KOPT-K1 (cell line): Measurements from ENCODE around the gene SAE1.
A peak's percentile ranks its signal among the peaks of the same experiment; 100 is the strongest.

ENCODE experiments used
- H3K27ac ChIP-seq: fragments of 200-600 bp; sonication (generic); 2 replicates; pipeline ENCODE4 v1.5.1; 2016; ENCODE audit warnings: antibody characterized with exemption, mild to moderate bottlenecking, low read depth, low read length; ENCODE audit not compliant: poor library complexity, severe bottlenecking
- H3K36me3 ChIP-seq: fragments of 200-600 bp; sonication (generic); 2 replicates; pipeline ENCODE4 v1.5.1; 2017; ENCODE audit warnings: antibody characterized with exemption, mild to moderate bottlenecking, low read length, moderate library complexity; ENCODE audit not compliant: insufficient read depth
- H3K9me3 ChIP-seq: fragments of 200-600 bp; sonication (generic); 2 replicates; pipeline ENCODE4 v1.5.1; 2017; ENCODE audit warnings: antibody characterized with exemption, low read length, mild to moderate bottlenecking; ENCODE audit not compliant: insufficient read depth, poor library complexity, severe bottlenecking

Gene SAE1

DNA sequence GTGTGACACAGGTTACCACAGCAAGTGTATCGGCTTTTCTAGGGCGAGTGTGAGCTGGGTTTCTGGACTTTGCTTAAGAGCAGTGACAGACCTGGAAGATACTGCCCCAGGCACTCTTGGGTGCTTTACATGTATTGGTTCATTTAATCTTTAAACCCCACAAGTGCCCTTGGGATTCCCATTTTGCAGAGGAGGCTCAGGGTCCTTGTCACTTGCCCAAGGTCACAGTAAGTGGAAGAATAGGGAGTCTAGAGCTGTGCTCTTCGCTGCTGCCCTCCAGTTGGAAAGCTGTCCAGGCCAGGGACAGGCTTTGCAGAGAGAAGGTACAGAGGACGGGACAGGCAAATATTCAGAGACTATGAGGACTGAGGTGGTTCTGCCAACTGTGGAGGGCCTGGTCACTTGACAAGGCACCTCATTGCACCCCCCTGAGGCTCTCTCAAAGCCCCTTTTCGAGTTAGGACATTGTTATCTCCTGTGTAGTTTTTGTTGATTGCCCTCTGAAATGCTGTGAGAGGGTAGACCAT is 57.9 kb downstream of the SAE1 start:
- peaks cover 95% of the 10 kb centered on the region for H3K36me3 ChIP-seq
- no peak overlapping the region for H3K27ac ChIP-seq
- H3K9me3 ChIP-seq = no peaks in the 10 kb centered on the region

DNA sequence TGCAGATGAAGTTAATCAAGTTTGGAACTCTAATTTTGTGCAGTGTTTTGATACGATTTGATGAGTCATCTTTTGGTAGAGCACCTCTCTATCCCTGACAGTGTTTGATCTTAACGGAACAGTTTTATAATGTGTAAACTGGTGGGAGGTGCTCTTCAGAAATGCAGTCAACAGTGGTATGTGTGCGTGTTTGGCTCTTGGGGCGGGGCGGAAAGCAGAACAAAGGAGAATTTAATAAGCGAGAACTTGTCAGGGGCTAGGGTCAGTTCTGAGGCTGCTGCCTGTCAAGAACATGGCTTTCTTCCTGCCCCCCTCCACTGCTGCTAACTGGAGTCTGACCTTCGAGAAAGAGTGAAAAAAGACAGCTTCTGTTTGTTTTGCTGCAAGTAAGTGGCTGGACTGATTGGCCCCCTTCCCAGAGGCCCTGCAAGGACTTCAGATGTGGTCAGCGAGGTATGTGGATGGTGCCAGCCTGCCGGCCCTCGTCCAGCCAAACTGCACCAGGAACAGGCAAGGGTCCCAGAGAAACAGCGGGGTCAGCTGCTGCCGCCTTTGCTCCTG is 59.6 kb downstream of the SAE1 start:
- no peaks in the 10 kb centered on the region for H3K9me3 ChIP-seq
- H3K27ac ChIP-seq = no peak overlapping the region
- H3K36me3 ChIP-seq = peaks cover 91% of the 10 kb centered on the region

DNA sequence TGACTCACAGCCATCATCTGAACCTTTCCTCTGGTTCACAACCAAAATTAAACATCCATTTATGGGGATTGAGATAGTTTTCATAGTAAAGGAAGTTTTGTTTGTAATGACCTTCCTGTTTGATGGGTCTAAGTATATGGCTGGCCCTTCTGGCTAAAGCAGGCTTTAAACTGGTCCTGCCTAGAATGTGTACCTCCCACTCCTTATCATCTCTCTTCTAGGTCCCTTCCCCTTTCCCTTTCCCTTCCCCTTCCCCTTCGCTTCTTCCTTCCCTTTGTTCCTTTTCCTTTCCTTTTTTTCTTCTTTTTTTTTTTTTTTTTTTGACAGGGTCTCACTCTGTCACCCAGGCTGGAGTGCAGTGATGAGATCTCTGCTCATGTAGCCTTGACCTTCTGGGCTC is 64.8 kb downstream of the SAE1 start:
- Histone ChIP-seq H3K27ac (no peak overlapping the region), H3K9me3 (no peaks in the 10 kb centered on the region), H3K36me3 (peaks cover 87% of the 10 kb centered on the region)

GRCh38 chr19:47197141-47197540 is 66.5 kb downstream of the SAE1 start:
- Histone ChIP-seq H3K36me3 (peaks cover 86% of the 10 kb centered on the region), H3K27ac (no peak overlapping the region)

GRCh38 chr19:47200530-47200929 is 69.9 kb downstream of the SAE1 start:
- peaks cover 93% of the 10 kb centered on the region for H3K36me3 ChIP-seq

More at GRCh38 chr19:47197141-47197540, 66.5 kb downstream of the SAE1 start:
- no peaks in the 10 kb centered on the region for H3K9me3 ChIP-seq

GRCh38 chr19:47203254-47203653 is 72.6 kb downstream of the SAE1 start:
- Histone ChIP-seq H3K9me3 (no peaks in the 10 kb centered on the region), H3K36me3 (peaks cover 99% of the 10 kb centered on the region), H3K27ac (no peak overlapping the region)

More at GRCh38 chr19:47200530-47200929, 69.9 kb downstream of the SAE1 start:
- Histone ChIP-seq H3K9me3 (no peaks in the 10 kb centered on the region), H3K27ac (no peak overlapping the region)

GRCh38 chr19:47209319-47210179 is 78.9 kb downstream of the SAE1 start:
- Histone ChIP-seq H3K9me3 (no peaks in the 10 kb centered on the region), H3K36me3 (peaks cover 77% of the 10 kb centered on the region), H3K27ac (no peak overlapping the region)

- Histone ChIP-seq H3K36me3 (peaks cover 71% of the 10 kb centered on the region), H3K9me3 (no peaks in the 10 kb centered on the region), H3K27ac (no peak overlapping the region)
Measured at GRCh38 chr19:47210180-47210490, 79.5 kb downstream of the SAE1 start.

- Histone ChIP-seq H3K36me3 (peaks cover 65% of the 10 kb centered on the region), H3K9me3 (no peaks in the 10 kb centered on the region), H3K27ac (peak overlapping the region; percentile 20)
Measured at GRCh38 chr19:47210689-47211316, 80.2 kb downstream of the SAE1 start.

- Histone ChIP-seq H3K36me3 (peaks cover 17% of the 10 kb centered on the region), H3K27ac (no peak overlapping the region), H3K9me3 (no peaks in the 10 kb centered on the region)
Measured at GRCh38 chr19:47215581-47215980, 84.9 kb downstream of the SAE1 start.

DNA sequence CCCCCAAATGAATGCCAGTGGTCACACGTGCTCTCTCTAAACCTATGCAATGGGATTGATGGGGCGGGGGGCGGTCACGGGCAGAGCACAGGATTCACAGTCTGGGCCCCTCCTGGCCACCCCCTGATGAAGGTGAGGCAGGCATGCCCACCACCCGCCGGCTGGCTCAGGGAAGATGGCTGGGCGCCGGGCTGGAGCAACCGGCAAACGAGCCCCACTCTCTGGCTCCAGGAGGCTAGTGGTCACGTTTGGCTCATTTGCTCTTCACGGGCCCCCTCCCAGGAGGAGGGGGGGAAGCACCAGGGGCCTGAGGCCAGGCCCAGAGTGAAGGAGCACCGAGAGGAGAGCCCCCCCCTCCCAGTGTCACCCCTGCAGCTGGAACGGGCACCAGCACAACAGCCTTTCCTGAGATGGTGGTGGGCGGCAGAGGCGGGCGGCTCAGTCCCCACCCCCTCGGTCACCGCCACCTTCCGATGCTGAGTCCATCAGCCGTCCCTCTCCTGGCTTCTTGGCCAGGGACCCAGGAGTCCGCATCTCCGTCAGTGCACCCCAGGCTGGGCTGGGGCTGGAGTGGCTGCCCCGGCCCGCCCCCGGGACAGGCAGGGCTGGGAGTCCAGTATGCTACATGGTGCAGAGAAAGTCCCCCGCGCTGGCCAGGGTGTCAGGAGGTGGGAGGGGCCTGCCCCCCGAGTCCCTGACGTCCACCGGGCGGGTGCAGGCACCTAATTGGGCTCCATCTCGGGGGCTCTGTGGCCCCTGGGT is 90.6 kb downstream of the SAE1 start:
- no peaks in the 10 kb centered on the region for H3K36me3 ChIP-seq
- no peak overlapping the region for H3K27ac ChIP-seq
- H3K9me3 ChIP-seq = no peaks in the 10 kb centered on the region

GRCh38 chr19:47221890-47222289 is 91.3 kb downstream of the SAE1 start:
- no peaks in the 10 kb centered on the region for H3K36me3 ChIP-seq
- no peak overlapping the region for H3K27ac ChIP-seq
- H3K9me3 ChIP-seq = no peaks in the 10 kb centered on the region

GRCh38 chr19:47225746-47226425 is 95.3 kb downstream of the SAE1 start:
- no peaks in the 10 kb centered on the region for H3K36me3 ChIP-seq
- no peaks in the 10 kb centered on the region for H3K9me3 ChIP-seq
- H3K27ac ChIP-seq = peak overlapping the region; percentile 17
